ENCODE measurements around the gene GALNT2.

The GALNT2 gene

GRCh38 chr1:230267338-230268065 is 200.5 kb downstream of the GALNT2 start:
- H3K4me3 ChIP-seq (ENCODE audit: low read length) = no peak overlapping the region
- no peak for TF ChIP-seq ZNF274 (IDR thresholded peaks at IDR 0.05; ENCODE audit: low read depth, low read length)

- no peak overlapping the region for H3K4me3 ChIP-seq (ENCODE audit: low read length)
- no peak for TF ChIP-seq ZNF274 (IDR thresholded peaks at IDR 0.05; ENCODE audit: low read depth, low read length)
Observed at GRCh38 chr1:230268371-230269170, 201.5 kb downstream of the GALNT2 start.

- TF ChIP-seq ZNF274 (IDR thresholded peaks at IDR 0.05; ENCODE audit: low read depth, low read length) = no peak
- peak overlapping the region; percentile 37; the same call in 1 of the 2 replicates for H3K4me3 ChIP-seq (ENCODE audit: low read length)
Observed at GRCh38 chr1:230270185-230270558, 203.1 kb downstream of the GALNT2 start.

GRCh38 chr1:230270559-230271281 is 203.7 kb downstream of the GALNT2 start:
- TF ChIP-seq ZNF274 (IDR thresholded peaks at IDR 0.05; ENCODE audit: low read depth, low read length) = no peak

GRCh38 chr1:230271300-230272035 is 204.4 kb downstream of the GALNT2 start:
- no peak overlapping the region for H3K4me3 ChIP-seq (ENCODE audit: low read length)
- no peak for TF ChIP-seq ZNF274 (IDR thresholded peaks at IDR 0.05; ENCODE audit: low read depth, low read length)

More at GRCh38 chr1:230270559-230271281, 203.7 kb downstream of the GALNT2 start:
- H3K4me3 ChIP-seq (ENCODE audit: low read length) = peak overlapping the region; percentile 37; the same call in 1 of the 2 replicates

- no peak for TF ChIP-seq ZNF274 (IDR thresholded peaks at IDR 0.05; ENCODE audit: low read depth, low read length)
- H3K4me3 ChIP-seq (ENCODE audit: low read length) = no peak overlapping the region
Observed at GRCh38 chr1:230272557-230272956, 205.5 kb downstream of the GALNT2 start.

GRCh38 chr1:230273141-230273710 is 206.2 kb downstream of the GALNT2 start:
- no peak for TF ChIP-seq ZNF274 (IDR thresholded peaks at IDR 0.05; ENCODE audit: low read depth, low read length)

GRCh38 chr1:230274254-230274653 is 207.2 kb downstream of the GALNT2 start:
- no peak overlapping the region for H3K4me3 ChIP-seq (ENCODE audit: low read length)
- no peak for TF ChIP-seq ZNF274 (IDR thresholded peaks at IDR 0.05; ENCODE audit: low read depth, low read length)

More at GRCh38 chr1:230273141-230273710, 206.2 kb downstream of the GALNT2 start:
- no peak overlapping the region for H3K4me3 ChIP-seq (ENCODE audit: low read length)

GRCh38 chr1:230276401-230276800 is 209.4 kb downstream of the GALNT2 start:
- TF ChIP-seq ZNF274 (IDR thresholded peaks at IDR 0.05; ENCODE audit: low read depth, low read length) = no peak
- no peak overlapping the region for H3K4me3 ChIP-seq (ENCODE audit: low read length)

- H3K4me3 ChIP-seq (ENCODE audit: low read length) = no peak overlapping the region
- no peak for TF ChIP-seq ZNF274 (IDR thresholded peaks at IDR 0.05; ENCODE audit: low read depth, low read length)
Observed at GRCh38 chr1:230277201-230278025, 210.4 kb downstream of the GALNT2 start.

GRCh38 chr1:230278376-230278775 is 211.3 kb downstream of the GALNT2 start:
- TF ChIP-seq ZNF274 (IDR thresholded peaks at IDR 0.05; ENCODE audit: low read depth, low read length) = no peak
- no peak overlapping the region for H3K4me3 ChIP-seq (ENCODE audit: low read length)

- no peak overlapping the region for H3K4me3 ChIP-seq (ENCODE audit: low read length)
- TF ChIP-seq ZNF274 (IDR thresholded peaks at IDR 0.05; ENCODE audit: low read depth, low read length) = no peak
Observed at GRCh38 chr1:230278871-230279582, 212.0 kb downstream of the GALNT2 start.

Data from GM08714 (cell line).